ENCODE measurements around the gene CSTPP1.
"Not testable (repeated sequence)": the region's sequence is repeated elsewhere in the genome, so short reads cannot be mapped to it uniquely, and the experiment has no call there.

Gene CSTPP1

DNA sequence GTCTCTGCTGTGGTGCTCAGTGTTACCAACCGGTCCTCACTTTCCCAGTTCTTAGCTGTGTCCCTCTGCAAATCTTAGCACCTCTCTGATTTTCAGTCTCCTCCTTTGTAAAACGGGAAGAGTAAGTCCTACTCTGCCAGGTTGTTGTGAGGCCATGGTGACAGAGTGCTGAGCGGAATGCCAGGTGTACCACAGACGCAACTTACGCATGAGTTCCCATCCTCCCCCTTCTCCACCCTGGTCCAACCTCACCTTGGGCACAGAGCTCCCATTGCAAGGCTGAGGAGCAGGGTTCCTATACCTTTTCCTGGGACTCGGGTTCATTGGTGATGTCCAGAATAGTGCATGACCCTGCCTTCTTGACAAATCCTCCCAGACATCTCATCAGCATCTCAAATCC lies 270.9 kb downstream of the CSTPP1 start:
- DNase-seq (ENCODE audit: low read depth in 2 of 2), result no peak

DNA sequence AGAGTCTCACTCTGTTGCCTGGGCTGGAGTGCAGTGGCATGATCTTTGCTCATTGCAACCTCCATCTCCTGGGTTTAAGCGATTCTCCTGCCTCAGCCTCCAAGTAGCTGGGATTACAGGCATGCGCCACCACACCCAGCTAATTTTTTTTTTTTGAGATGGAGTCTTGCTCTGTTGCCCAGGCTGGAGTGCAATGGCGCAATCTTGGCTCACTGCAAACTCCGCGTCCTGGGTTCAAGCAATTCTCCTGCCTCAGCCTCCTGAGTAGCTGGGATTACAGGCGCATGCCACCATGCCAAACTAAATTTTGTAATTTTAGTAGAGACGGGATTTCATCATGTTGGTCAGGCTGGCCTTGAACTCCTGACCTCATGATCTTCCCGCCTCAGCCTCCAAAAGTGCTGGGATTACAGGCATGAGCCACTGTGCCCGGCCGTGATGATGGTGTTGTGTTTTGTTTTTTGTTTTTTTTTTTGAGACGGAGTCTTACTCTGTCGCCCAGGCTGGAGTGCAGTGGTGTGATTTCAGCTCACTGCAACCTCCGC lies 271.5 kb downstream of the CSTPP1 start:
- not testable (repeated sequence) for DNase-seq (ENCODE audit: low read depth in 2 of 2)

DNA sequence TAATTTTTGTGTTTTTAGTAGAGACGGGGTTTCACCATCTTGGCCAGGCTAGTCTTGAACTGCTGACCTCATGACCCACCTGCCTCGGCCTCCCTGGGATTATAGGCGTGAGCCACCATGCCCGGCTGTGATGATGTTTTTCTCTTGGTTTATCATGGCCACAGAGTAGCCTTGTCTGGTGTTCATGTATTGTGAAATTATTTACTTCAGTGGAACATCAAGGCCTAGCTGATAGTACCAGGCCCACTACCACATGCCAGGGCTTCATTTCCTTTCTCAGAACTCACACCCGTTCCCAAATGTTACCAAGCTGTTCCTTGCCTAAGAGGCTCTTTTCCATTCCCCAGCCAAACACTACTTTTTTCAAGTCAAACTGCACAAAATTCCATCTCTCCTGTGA lies 272.1 kb downstream of the CSTPP1 start:
- DNase-seq (ENCODE audit: low read depth in 2 of 2), result no peak

Measured in stimulated activated CD4-positive, alpha-beta T cell treated with anti-CD3 and anti-CD28 coated beads, Interleukin-15, amount 100 ng/mL, for 48 hours (primary cell).